Stimulated activated CD4-positive, alpha-beta T cell treated with anti-CD3 and anti-CD28 coated beads, Interleukin-1b, Interleukin-23, amount 100 ng/mL, for 4 hours (primary cell): ENCODE measurements around the gene BRD8.

Experiments used
- DNase-seq, 2 donors: peaks; one replicate each; pipeline ENCODE4 v3.0.0-alpha.2; 2020; ENCODE audit warnings: low read depth in 2 of 2

Gene BRD8

DNA sequence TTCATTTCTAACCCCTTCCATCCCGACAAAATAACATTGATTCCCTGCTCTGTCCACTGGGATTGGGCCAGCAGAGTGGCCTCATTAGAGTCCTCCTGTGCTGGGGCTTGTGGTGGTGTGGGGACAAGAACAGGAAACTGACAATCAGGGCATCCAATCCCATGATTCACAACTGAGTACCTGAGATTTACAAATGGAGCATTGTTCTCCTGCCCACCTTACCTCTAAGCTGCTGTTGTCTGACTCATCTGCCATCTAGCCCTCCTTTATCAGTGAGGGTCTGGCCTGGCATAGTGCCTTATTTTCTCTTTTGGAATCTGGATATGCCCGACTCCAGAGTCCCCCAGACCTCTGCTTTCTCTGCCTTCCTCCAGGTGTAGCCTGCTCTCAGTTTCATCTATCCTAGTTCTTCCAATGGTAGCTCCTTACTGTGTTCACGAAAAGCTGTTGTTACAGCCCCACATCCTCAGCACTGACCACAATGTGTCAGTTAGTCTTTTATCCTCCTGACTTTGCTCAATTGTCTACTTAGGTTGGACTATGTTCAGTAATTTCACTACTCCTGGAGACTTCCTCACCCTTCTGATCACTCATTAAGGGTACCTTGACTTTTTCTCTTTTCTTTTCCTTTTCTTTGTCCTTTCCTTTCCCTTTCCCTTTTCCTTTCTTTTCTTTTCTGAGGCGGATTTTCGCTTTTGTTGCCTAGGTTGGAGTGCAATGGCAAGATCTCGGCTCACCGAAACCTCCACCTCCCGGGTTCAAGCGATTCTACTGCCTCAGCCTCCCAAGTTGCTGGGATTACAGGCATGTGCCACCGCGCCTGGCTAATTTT, 81.2 kb downstream of the BRD8 start:
- no peak for DNase-seq

DNA sequence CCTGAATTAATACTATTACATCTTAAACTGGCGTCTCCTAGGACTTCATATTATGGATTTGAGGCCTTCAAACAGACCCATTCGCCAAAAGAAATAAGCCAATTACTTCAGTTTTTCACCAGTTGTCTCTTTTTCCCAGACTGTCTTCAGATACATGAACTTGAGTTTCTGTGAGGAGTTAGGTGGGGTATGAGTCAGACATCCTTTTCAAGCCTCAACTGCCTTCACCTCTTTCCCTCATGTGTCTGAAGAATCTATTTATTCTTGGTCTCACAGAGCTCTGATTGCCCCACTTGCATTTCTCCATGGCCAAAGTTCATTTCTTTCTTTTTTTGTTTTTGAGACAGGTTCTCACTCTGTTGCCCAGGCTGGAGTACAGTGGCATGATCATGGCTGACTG, 82.1 kb downstream of the BRD8 start:
- no peak for DNase-seq

DNA sequence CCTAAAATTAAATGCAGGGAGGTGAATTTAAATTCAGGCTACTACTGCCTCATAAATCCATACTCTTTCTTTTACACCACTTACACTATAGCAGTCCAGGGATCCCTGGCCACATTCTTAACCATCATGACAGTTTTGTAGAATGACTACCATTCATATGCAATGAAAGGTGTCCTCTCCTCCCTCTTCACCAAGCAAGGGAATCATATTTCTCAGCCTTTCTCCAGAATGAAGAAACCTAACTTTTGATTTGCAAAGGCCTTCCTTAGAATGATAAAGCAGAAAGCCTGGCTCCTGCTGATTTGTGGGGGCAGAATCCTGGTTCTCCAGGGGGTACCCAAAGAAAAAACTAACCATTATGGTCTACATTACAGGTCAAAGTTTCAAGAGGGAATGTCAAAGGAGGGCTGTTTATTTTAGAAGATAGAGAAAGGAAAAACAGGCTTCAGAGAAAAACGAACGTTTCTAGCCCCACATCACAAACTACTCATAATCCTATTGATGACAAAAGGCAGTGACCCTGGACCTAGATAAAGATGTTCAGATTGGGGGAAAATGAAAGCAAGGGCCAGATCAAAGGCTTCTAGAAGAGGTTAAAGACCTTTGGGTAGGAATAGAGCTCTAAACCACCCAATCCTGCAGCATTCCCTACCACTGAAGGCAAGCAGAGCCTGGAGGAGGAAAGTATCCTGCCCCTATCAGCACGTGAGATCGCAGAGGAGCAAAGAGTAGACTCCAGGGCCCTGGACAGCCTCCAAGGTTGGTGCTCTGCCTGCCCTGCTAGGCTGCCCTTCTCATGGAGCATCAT, 83.1 kb downstream of the BRD8 start:
- no peak for DNase-seq

DNA sequence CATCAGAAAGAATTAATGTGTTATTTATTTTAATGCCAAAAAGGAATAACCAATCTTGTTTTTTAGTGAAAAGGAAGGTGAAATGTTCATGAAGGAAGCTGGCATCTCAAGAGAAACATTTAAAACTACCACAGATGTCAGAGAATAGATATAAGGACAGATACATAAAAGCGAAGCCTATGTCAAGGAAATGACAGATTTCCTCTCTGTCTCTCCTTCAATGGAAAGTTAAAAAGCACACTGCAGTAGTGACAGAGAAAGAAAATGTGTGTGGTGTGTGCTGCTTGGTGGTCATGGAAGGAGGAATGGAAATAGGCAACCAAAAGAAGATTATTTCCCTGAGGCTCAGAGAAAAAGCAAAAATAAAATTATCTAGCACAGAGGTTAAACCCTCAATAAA, 85.4 kb downstream of the BRD8 start:
- no peak for DNase-seq

DNA sequence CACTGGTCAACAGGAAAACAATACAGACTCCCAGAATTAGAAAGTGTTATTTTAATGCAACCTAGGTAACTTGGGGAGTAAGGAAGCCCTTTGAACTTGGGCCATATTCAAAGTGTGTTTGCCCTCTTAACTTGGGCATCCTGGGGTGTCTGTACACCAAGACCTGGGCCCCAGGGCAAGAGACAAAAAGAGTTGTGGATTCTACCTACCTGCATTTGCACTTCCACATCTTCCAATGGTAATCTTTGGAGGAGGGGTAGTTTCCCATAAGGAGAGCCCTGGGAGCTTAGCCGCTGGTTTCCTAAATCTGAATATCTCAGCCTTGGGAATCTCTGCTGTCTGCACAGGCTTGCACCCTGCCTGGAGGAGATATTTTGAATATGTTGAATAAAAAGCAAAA, 86.1 kb downstream of the BRD8 start:
- no peak for DNase-seq

DNA sequence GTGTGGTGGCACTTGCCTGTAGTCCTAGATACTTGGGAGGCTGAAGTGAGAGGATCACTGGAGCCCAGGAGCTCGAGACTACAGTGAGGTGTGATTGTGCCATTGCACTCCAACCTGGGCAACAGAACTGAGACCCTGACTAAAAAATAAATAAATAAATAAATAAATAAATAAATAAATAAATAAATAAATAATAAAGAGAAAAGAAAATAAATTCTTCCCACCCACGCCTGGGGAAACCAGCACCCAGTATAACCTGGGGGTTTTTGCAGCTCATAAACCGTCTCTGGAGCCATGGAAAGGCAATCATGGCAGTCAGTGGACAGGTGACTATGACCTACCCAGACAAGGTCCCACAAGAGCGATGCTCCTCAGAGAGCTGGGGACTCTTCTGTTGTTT, 86.7 kb downstream of the BRD8 start:
- no peak for DNase-seq
